SU-DHL-6 (cell line): ENCODE data around the gene COX14.

Experiments used
- H2AFZ ChIP-seq: fragments of 200-600 bp; sonication (generic); 2 replicates; pipeline ENCODE4 v1.6.1; 2014; ENCODE audit warnings: low read depth, mild to moderate bottlenecking, moderate library complexity, mixed read lengths, antibody characterized with exemption, low read length; ENCODE audit not compliant: severe bottlenecking
- H3F3A ChIP-seq: fragments of 200-600 bp; shearing (Covaris generic); 2 replicates; pipeline ENCODE4 v1.6.0; 2016; ENCODE audit warnings: antibody characterized with exemption, mild to moderate bottlenecking; ENCODE audit not compliant: insufficient read depth
- H3K27ac ChIP-seq: fragments of 200-600 bp; sonication (generic); 2 replicates; pipeline ENCODE4 v1.5.1; 2016; ENCODE audit warnings: low read depth, mild to moderate bottlenecking, low read length, moderate library complexity, mixed read lengths
- H3K27me3 ChIP-seq: fragments of 200-600 bp; sonication (generic), shearing (Covaris generic); 2 replicates; pipeline ENCODE4 v1.6.0; 2014; ENCODE audit warnings: mild to moderate bottlenecking, low read length
- H3K36me3 ChIP-seq: fragments of 200-600 bp; sonication (generic); 2 replicates; pipeline ENCODE4 v1.6.1; 2014; ENCODE audit warnings: mild to moderate bottlenecking, low read length, mixed read lengths
- H3K4me2 ChIP-seq: fragments of 300-600, 200-600 bp; shearing (Covaris generic), sonication (generic); 2 replicates; pipeline ENCODE4 v1.6.0; 2014; ENCODE audit warnings: low read length, low read depth, mild to moderate bottlenecking; ENCODE audit not compliant: poor library complexity, severe bottlenecking
- H3K4me3 ChIP-seq: fragments of 200-600 bp; sonication (generic); 2 replicates; pipeline ENCODE4 v1.5.1; 2014; ENCODE audit warnings: antibody characterized with exemption, low read length, mild to moderate bottlenecking, mixed read lengths; ENCODE audit not compliant: insufficient read depth, poor library complexity, severe bottlenecking
- H3K79me2 ChIP-seq: fragments of 200-600 bp; sonication (generic); 2 replicates; pipeline ENCODE4 v1.6.1; 2014; ENCODE audit warnings: mild to moderate bottlenecking, low read length, moderate library complexity; ENCODE audit not compliant: insufficient read depth
- H3K9ac ChIP-seq: fragments of 200-600 bp; sonication (generic); 2 replicates; pipeline ENCODE4 v1.7.0; 2014; ENCODE audit warnings: mild to moderate bottlenecking, low read length
- H3K9me2 ChIP-seq: fragments of 200-600 bp; sonication (generic); replicated peaks from 2 replicates; pipeline ENCODE4 v1.6.1; 2014; ENCODE audit warnings: low read length; ENCODE audit not compliant: insufficient read depth
- H3K9me3 ChIP-seq: fragments of 200-600 bp; sonication (generic); 2 replicates; pipeline ENCODE4 v1.6.1; 2014; ENCODE audit warnings: low read length, mixed read lengths; ENCODE audit not compliant: insufficient read depth
- H4K20me1 ChIP-seq: fragments of 200-600 bp; sonication (generic); 2 replicates; pipeline ENCODE4 v1.6.1; 2014; ENCODE audit warnings: low read depth, mild to moderate bottlenecking, antibody characterized with exemption, low read length, moderate library complexity, mixed read lengths
- EZH2phosphoT487 ChIP-seq: fragments of 200-600 bp; sonication (generic), shearing (Covaris generic); conservative IDR thresholded peaks from 2 replicates; pipeline ENCODE4 v1.6.1; 2018; ENCODE audit warnings: mild to moderate bottlenecking, antibody characterized with exemption, low read length, moderate library complexity, mixed read lengths
- TF ChIP-seq, protein P1 (sequence below): fragments of 200-600 bp; sonication (generic); IDR thresholded peaks from one replicate; pipeline ENCODE4 v1.5.1; 2017; ENCODE audit warnings: antibody characterized with exemption, mild to moderate bottlenecking, low read length, moderate library complexity; ENCODE audit not compliant: insufficient read depth, poor library complexity, severe bottlenecking

The COX14 gene

DNA sequence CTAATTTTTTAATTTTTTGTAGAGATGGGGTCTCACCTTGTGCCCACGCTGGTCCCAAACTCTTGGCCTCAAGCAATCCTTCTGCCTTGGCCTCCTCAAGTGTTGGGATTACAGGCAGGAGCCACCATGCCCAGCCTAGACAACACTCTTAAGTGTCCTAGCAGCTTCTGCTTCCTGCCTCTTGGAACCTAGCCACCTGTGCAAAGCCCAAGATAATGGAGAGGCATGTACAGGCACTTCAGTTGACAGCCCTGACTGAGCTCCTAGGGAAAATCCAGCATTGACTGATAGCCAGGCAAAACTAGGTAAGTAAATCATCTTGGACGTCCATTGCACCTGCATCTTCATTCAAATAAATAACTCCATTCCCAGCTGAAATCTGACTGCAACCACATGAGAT lies 15.5 kb downstream of the COX14 start:
- Histone ChIP-seq H3K36me3 (0 out of 2 replicates have a peak, but pooled peaks cover 3% of the 10 kb centered on the region), H3K27ac (no peak overlapping the region), H3K27me3 (no peaks in the 10 kb centered on the region), H3F3A (no peaks in the 10 kb centered on the region), H3K79me2 (no peaks in the 10 kb centered on the region), H3K4me2 (no peak overlapping the region), H2AFZ (no peak overlapping the region), H3K4me3 (no peak overlapping the region), H3K9me2 (no peaks in the 10 kb centered on the region), H4K20me1 (no peaks in the 10 kb centered on the region), H3K9me3 (no peaks in the 10 kb centered on the region), H3K9ac (no peak overlapping the region)
- TF ChIP-seq, protein P1, sequence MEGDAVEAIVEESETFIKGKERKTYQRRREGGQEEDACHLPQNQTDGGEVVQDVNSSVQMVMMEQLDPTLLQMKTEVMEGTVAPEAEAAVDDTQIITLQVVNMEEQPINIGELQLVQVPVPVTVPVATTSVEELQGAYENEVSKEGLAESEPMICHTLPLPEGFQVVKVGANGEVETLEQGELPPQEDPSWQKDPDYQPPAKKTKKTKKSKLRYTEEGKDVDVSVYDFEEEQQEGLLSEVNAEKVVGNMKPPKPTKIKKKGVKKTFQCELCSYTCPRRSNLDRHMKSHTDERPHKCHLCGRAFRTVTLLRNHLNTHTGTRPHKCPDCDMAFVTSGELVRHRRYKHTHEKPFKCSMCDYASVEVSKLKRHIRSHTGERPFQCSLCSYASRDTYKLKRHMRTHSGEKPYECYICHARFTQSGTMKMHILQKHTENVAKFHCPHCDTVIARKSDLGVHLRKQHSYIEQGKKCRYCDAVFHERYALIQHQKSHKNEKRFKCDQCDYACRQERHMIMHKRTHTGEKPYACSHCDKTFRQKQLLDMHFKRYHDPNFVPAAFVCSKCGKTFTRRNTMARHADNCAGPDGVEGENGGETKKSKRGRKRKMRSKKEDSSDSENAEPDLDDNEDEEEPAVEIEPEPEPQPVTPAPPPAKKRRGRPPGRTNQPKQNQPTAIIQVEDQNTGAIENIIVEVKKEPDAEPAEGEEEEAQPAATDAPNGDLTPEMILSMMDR = no peak
- no peak for TF ChIP-seq EZH2phosphoT487

DNA sequence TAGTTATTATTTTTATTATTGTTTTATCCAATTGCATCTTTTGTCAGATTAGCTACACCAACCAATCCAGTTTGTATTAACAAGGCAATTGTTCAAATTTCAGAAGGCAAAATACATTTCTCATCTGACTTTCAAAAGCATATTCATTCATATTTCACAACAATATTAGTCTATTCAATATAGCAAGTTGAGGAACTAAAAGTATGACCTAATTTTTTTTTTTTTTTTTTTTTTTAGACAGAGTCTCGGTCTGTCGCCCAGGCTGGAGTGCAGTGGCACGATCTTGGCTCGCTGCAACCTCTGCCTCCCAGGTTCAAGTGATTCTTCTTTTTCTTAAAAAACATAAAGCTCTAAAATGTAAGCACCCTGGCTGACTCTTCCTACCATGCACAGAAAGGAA lies 17.3 kb downstream of the COX14 start:
- Histone ChIP-seq H3K4me3 (no peak overlapping the region), H3K79me2 (no peaks in the 10 kb centered on the region), H3K9me2 (no peaks in the 10 kb centered on the region), H3F3A (no peaks in the 10 kb centered on the region), H3K9ac (no peak overlapping the region), H2AFZ (no peak overlapping the region), H3K27ac (no peak overlapping the region), H3K9me3 (no peaks in the 10 kb centered on the region), H3K36me3 (0 out of 2 replicates have a peak, but pooled peaks cover 3% of the 10 kb centered on the region), H3K27me3 (no peaks in the 10 kb centered on the region), H3K4me2 (no peak overlapping the region), H4K20me1 (no peaks in the 10 kb centered on the region)
- TF ChIP-seq, protein P1 = no peak
- TF ChIP-seq EZH2phosphoT487 = no peak

DNA sequence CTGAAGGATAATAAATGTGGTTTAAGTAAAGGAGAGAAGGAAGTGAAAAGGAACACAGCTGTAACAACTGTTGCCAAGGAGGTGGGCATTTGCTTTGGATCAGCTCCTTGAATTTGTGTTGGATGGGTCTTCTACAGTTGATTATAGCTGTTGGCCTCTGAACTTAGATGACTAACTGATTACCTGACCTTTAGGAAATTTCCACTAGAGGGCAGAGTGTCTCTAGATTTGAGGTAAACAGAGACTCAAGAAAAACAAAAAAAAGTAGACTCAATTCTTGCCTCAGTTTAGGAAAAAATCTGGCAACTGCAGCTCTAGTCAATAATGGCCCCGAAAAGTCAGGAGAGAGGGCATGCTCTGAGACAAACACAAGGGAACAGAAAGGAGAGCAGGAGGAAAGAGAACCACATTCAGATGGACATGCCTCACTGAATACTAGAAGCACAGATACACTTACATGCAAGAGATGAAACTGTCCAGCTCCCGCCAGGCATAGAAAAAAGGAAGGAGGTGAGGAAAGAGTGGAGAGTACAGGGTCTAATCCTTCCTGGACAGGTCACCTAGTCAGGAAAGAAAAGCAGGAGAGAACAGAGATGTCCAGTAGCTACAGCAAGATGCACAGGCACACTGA lies 20.6 kb downstream of the COX14 start:
- H3K4me2 ChIP-seq = no peak overlapping the region
- H3K9me3 ChIP-seq = no peaks in the 10 kb centered on the region
- H3K27ac ChIP-seq = no peak overlapping the region
- no peaks in the 10 kb centered on the region for H3K9me2 ChIP-seq
- H3K4me3 ChIP-seq = no peak overlapping the region
- no peaks in the 10 kb centered on the region for H3K79me2 ChIP-seq
- H4K20me1 ChIP-seq = no peaks in the 10 kb centered on the region
- H3K36me3 ChIP-seq = 0 out of 2 replicates have a peak, but pooled peaks cover 3% of the 10 kb centered on the region
- H3F3A ChIP-seq = no peaks in the 10 kb centered on the region
- no peak overlapping the region for H3K9ac ChIP-seq
- H3K27me3 ChIP-seq = no peaks in the 10 kb centered on the region
- H2AFZ ChIP-seq = no peak overlapping the region
- TF ChIP-seq, protein P1 = peak; percentile 17
- no peak for TF ChIP-seq EZH2phosphoT487
